ENCODE data around the gene PPP6R2.

PPP6R2 gene

DNA sequence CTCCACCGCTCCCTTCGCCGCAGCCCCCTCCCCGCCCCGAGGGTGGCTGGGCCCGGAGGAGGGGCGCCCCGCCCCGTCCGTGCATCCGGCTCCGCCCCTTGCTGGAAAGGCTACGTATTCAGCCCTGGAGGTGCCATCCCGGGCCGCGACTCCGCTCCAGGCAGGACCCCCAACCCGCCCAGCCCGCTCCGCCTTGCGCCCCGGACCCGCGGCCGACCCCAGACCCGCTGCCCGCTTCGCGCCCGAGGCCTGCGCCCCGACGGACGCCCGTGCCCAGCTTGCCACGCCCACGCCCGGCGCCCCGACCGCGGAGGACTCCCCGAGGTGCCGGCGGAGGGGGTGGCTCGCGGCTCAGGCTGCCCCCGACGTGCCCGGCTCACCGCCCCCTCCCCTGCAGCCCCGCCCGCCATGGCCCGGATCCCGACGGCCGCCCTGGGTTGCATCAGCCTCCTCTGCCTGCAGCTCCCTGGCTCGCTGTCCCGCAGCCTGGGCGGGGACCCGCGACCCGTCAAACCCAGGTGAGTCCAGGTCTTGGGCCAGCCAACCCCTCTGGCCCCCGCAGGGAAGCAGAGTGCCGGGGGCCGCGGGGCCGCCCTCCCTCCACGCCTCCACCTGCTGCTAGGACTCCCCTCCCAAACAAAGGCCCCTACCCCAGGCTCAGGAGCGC, 138.4 kb downstream of the PPP6R2 start, which contains the start of gene ADM2:
ADM2 (plus strand) TSS at position 104 of the 667 bp plus-strand sequence; CDS start at position 409, 305 bp downstream.
- DNase-seq (ENCODE audit: insufficient read length, low spot score), result peak; percentile 78
- TF ChIP-seq, protein P1, sequence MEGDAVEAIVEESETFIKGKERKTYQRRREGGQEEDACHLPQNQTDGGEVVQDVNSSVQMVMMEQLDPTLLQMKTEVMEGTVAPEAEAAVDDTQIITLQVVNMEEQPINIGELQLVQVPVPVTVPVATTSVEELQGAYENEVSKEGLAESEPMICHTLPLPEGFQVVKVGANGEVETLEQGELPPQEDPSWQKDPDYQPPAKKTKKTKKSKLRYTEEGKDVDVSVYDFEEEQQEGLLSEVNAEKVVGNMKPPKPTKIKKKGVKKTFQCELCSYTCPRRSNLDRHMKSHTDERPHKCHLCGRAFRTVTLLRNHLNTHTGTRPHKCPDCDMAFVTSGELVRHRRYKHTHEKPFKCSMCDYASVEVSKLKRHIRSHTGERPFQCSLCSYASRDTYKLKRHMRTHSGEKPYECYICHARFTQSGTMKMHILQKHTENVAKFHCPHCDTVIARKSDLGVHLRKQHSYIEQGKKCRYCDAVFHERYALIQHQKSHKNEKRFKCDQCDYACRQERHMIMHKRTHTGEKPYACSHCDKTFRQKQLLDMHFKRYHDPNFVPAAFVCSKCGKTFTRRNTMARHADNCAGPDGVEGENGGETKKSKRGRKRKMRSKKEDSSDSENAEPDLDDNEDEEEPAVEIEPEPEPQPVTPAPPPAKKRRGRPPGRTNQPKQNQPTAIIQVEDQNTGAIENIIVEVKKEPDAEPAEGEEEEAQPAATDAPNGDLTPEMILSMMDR (IDR thresholded peaks at IDR 0.05; ENCODE audit: insufficient read depth, missing control alignments), result no peak
- FAIRE-seq, result no peak

DNA sequence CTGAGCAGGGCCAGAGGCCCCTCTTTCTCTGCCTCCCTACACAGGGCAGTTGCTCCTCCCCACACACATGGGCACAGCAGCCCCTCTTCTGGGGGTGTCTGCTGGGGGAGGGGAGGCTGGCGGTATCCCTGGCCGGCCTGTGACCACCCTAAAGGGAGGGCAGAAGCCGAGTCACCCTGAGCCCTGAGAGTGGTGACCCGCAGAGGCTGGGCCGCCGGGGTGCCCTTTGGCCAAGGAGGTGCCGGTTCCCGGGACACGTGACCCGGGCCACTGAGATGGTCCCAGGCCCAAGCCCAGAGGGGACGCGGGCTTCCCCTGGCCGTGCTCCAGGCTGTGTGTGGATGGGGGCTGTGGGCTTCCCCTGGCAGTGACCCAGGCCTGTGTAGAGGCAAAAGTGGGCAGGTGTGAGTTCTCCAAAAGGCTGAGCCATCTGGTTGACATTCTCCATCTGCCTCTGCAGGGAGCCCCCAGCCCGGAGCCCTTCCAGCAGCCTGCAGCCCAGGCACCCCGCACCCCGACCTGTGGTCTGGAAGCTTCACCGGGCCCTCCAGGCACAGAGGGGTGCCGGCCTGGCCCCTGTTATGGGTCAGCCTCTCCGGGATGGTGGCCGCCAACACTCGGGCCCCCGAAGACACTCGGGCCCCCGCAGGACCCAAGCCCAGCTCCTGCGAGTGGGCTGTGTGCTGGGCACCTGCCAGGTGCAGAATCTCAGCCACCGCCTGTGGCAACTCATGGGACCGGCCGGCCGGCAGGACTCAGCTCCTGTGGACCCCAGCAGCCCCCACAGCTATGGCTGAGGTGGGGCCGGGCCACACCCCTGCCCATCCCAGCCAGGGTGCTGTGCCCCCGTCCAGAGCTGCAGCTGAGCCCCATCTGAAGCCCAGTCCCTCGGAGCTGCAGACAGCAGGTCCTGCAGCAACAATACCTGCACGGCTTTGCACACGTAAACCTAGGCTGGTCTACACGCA, 139.3 kb downstream of the PPP6R2 start:
- FAIRE-seq (no peak), DNase-seq (ENCODE audit: insufficient read length, low spot score) (no peak)
- TF ChIP-seq, protein P1 (IDR thresholded peaks at IDR 0.05; ENCODE audit: insufficient read depth, missing control alignments), result no peak

- FAIRE-seq (no peak), DNase-seq (ENCODE audit: insufficient read length, low spot score) (no peak)
- TF ChIP-seq, protein P1 (IDR thresholded peaks at IDR 0.05; ENCODE audit: insufficient read depth, missing control alignments), result no peak
Measured at GRCh38 chr22:50483106-50483505, 140.0 kb downstream of the PPP6R2 start.

- no peak for FAIRE-seq
- TF ChIP-seq, protein P1 (IDR thresholded peaks at IDR 0.05; ENCODE audit: insufficient read depth, missing control alignments), result no peak
- DNase-seq (ENCODE audit: insufficient read length, low spot score), result no peak
Measured at GRCh38 chr22:50483556-50483955, 140.4 kb downstream of the PPP6R2 start.

DNA sequence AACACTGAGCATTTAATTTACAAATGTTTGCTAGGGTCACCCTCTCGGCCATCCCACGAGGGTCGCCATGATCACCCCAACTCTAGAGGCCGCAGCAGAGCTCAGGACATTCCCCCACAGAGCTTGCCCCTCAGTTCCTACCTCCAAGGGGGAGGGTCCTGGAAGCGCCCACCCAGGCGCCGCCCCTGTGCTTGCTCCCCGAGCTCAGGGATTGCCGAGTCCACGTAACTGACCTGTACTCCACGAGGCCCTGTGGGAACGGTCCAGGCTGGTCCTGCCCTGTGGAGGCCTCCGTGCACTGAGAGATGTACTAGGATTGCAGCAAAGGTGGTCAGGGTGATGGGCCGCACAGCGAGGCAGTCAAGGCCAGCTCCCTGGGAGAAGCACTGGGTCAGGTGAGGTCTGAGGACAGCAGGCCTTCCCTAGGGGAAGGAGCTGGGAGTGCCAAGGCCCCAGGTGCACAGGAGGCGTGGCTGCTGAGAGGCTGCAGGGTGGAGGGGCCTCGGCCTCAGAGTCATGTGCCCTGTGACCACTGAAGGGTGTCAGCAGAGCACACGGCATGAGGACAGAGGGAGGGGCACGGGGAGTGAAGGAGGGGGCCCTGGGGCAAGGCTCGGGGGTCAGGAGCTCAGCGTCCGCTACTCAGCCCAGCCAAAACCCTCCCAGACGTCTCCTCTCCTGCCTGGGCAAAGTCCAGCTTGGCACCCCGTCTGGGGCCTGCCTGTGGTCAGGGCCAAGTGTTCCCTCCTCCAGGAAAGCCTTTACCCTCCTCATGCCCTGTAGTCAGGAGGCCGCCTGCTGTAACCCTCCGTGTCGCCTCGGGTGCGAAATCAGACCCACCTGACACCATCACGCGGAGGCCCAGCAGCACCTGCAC, 141.1 kb downstream of the PPP6R2 start:
- TF ChIP-seq, protein P1 (IDR thresholded peaks at IDR 0.05; ENCODE audit: insufficient read depth, missing control alignments), result no peak
- no peak for DNase-seq (ENCODE audit: insufficient read length, low spot score)
- no peak for FAIRE-seq

GRCh38 chr22:50485221-50486131, 142.3 kb downstream of the PPP6R2 start:
- no peak for FAIRE-seq
- TF ChIP-seq, protein P1 (IDR thresholded peaks at IDR 0.05; ENCODE audit: insufficient read depth, missing control alignments), result no peak
- DNase-seq (ENCODE audit: insufficient read length, low spot score), result no peak

Measured in D721Med (cell line).